ENCODE results near the gene STAB1. TPM values are rescaled to one million over a fixed set of nuclear protein-coding genes. Genes with fewer than 3 reads are reported as not detected.

Gene STAB1
- total RNA-seq, 4 donors from 2014 or later, result 10.3 to 27.2 (median 23.3) TPM

GRCh38 chr3:52468336-52468735 lies 26.8 kb upstream of the STAB1 start:
- ATAC-seq (peak; percentile 34 to 55), DNase-seq (peak in 1 of 2 donors; percentile 60)
- Histone ChIP-seq H3K9me3 (no peaks in the 10 kb centered on the region), H3K4me3 (peak overlapping the region in 1 of 4 donors; percentile 22), H3K4me1 (peaks cover 33 to 52% of the 10 kb centered on the region in 2 donors), H3K27ac (peak overlapping the region; percentile 69 to 85 (median 78)), H3K36me3 (peaks cover 0 to 30% of the 10 kb centered on the region in 2 donors), H3K27me3 (no peaks in the 10 kb centered on the region)
- intact Hi-C loops (cut with DNase I; ENCODE audit: low total_unique reads) (no loop called here), in situ Hi-C loops (cut with MboI; ENCODE audit: low sequenced_read_pairs in 4 of 4) (loop anchor here in 1 of 4 donors (10.0 kb wide), 1 partner anchor 76 kb away; no protein-coding TSS in a partner anchor)
- no peak for TF ChIP-seq CTCF (IDR thresholded peaks at IDR 0.05 in 4 of 5, conservative IDR thresholded peaks at IDR 0.05 in 1 of 5)
- peak in 1 of 2 donors; percentile 53 for TF ChIP-seq POLR2A (IDR thresholded peaks at IDR 0.05)

- DNase-seq (no peak), ATAC-seq (peak in 1 of 2 donors; percentile 75)
- intact Hi-C loops (cut with DNase I; ENCODE audit: low total_unique reads), result no loop called here
- in situ Hi-C loops (cut with MboI; ENCODE audit: low sequenced_read_pairs in 4 of 4), result loop anchor here in 1 of 4 donors (10.0 kb wide), 1 partner anchor 76 kb away; no protein-coding TSS in a partner anchor
- Histone ChIP-seq H3K4me3 (peak overlapping the region in 1 of 4 donors; percentile 22), H3K27me3 (no peaks in the 10 kb centered on the region), H3K27ac (peak overlapping the region; percentile 69 to 85 (median 78)), H3K36me3 (peaks cover 0 to 37% of the 10 kb centered on the region in 2 donors), H3K4me1 (peaks cover 33 to 52% of the 10 kb centered on the region in 2 donors), H3K9me3 (no peaks in the 10 kb centered on the region)
- TF ChIP-seq CTCF (IDR thresholded peaks at IDR 0.05 in 4 of 5, conservative IDR thresholded peaks at IDR 0.05 in 1 of 5), result no peak
- TF ChIP-seq POLR2A (IDR thresholded peaks at IDR 0.05), result no peak
These were observed 26.1 kb upstream of the STAB1 start for GRCh38 chr3:52469001-52469400.

- Histone ChIP-seq H3K27ac (peak overlapping the region; percentile 69 to 85 (median 78)), H3K4me3 (no peak overlapping the region), H3K27me3 (no peaks in the 10 kb centered on the region), H3K4me1 (peaks cover 33 to 52% of the 10 kb centered on the region in 2 donors), H3K36me3 (peaks cover 0 to 47% of the 10 kb centered on the region in 2 donors), H3K9me3 (no peaks in the 10 kb centered on the region)
- ATAC-seq (no peak), DNase-seq (no peak)
- intact Hi-C loops (cut with DNase I; ENCODE audit: low total_unique reads), result loop anchor here (2.0 to 5.0 kb wide), 3 partner anchors 14 to 216 kb away; partner anchors contain the start of genes GNL3 and PBRM1
- in situ Hi-C loops (cut with MboI; ENCODE audit: low sequenced_read_pairs in 4 of 4), result no loop called here
- no peak for TF ChIP-seq POLR2A (IDR thresholded peaks at IDR 0.05)
These were observed 24.2 kb upstream of the STAB1 start for GRCh38 chr3:52470920-52471319.

GRCh38 chr3:52471371-52472238 lies 23.5 kb upstream of the STAB1 start:
- DNase-seq (peak; percentile 62 to 91), ATAC-seq (peak; percentile 49 to 78)
- intact Hi-C loops (cut with DNase I; ENCODE audit: low total_unique reads) (loop anchor here (1.0 to 5.0 kb wide), 4 partner anchors 13 to 216 kb away; partner anchors contain the start of genes GNL3, PBRM1 and UQCC5), in situ Hi-C loops (cut with MboI; ENCODE audit: low sequenced_read_pairs in 4 of 4) (no loop called here)
- Histone ChIP-seq H3K27me3 (no peaks in the 10 kb centered on the region), H3K9me3 (no peaks in the 10 kb centered on the region), H3K27ac (peak overlapping the region; percentile 69 to 85 (median 78)), H3K4me1 (peaks cover 33 to 52% of the 10 kb centered on the region in 2 donors), H3K36me3 (peaks cover 0 to 53% of the 10 kb centered on the region in 2 donors), H3K4me3 (no peak overlapping the region)
- TF ChIP-seq CTCF (IDR thresholded peaks at IDR 0.05 in 4 of 5, conservative IDR thresholded peaks at IDR 0.05 in 1 of 5) (peak; percentile 77 to 88 (median 83)), POLR2A (IDR thresholded peaks at IDR 0.05) (peak in 1 of 2 donors; percentile 26)

All from gastrocnemius medialis (tissue), 4 donors.